ENCODE results near the gene MAJIN. TPM values are rescaled to one million over a fixed set of nuclear protein-coding genes. Genes with fewer than 3 reads are reported as not detected.

The MAJIN gene
- total and polyA plus RNA-seq, 2 experiments from 2014 or later = not detected

GRCh38 chr11:64913171-64913727 lies 58.7 kb downstream of the MAJIN start:
- no peaks in the 10 kb centered on the region for H3K27me3 ChIP-seq (ENCODE audit: insufficient read depth)
- H4K20me1 ChIP-seq (replicated peaks; ENCODE audit: insufficient read depth) = no peaks in the 10 kb centered on the region
- H3K36me3 ChIP-seq (ENCODE audit: insufficient read depth) = no peaks in the 10 kb centered on the region
- no peaks in the 10 kb centered on the region; the same call in 1 of the 2 replicates for H3K79me2 ChIP-seq (replicated peaks; ENCODE audit: insufficient read depth)
- TF ChIP-seq POLR2AphosphoS5 (IDR thresholded peaks at IDR 0.05; ENCODE audit: low read depth) = no peak
- H3K9me2 ChIP-seq (ENCODE audit: insufficient read depth) = no peaks in the 10 kb centered on the region
- H3K4me3 ChIP-seq = no peak overlapping the region
- Mint-ChIP-seq H3K4me1 (peaks cover 17% of the 10 kb centered on the region), H3K4me3 (no peak overlapping the region), H3K27me3 (ENCODE audit: insufficient read depth, low read depth, poor library complexity) (peaks cover 7% of the 10 kb centered on the region), H3K9me3 (no peaks in the 10 kb centered on the region), H3K36me3 (ENCODE audit: low read depth) (peaks cover 6% of the 10 kb centered on the region), H3K27ac (no peak overlapping the region)
- H3F3A ChIP-seq (replicated peaks; ENCODE audit: low read depth) = no peaks in the 10 kb centered on the region
- DNase-seq (ENCODE audit: low spot score) = no peak
- no peak overlapping the region for H3K27ac ChIP-seq (ENCODE audit: low read depth)
- H3K4me2 ChIP-seq = no peak overlapping the region
- no peak overlapping the region for H2AFZ ChIP-seq
- no peak for ATAC-seq
- H3K4me1 ChIP-seq (ENCODE audit: insufficient read depth) = peaks cover 5% of the 10 kb centered on the region

GRCh38 chr11:64911689-64912088 lies 60.2 kb downstream of the MAJIN start:
- H3K4me1 ChIP-seq (ENCODE audit: insufficient read depth) = no peaks in the 10 kb centered on the region; the same call in 1 of the 2 replicates
- no peaks in the 10 kb centered on the region for H3F3A ChIP-seq (replicated peaks; ENCODE audit: low read depth)
- H3K36me3 Mint-ChIP-seq (ENCODE audit: low read depth) = peaks cover 10% of the 10 kb centered on the region
- H3K4me3 ChIP-seq = no peak overlapping the region
- no peak overlapping the region for H3K4me3 Mint-ChIP-seq
- no peak overlapping the region for H3K27ac ChIP-seq (ENCODE audit: low read depth)
- H4K20me1 ChIP-seq (replicated peaks; ENCODE audit: insufficient read depth) = no peaks in the 10 kb centered on the region
- H3K27me3 ChIP-seq (ENCODE audit: insufficient read depth) = no peaks in the 10 kb centered on the region
- H3K36me3 ChIP-seq (ENCODE audit: insufficient read depth) = no peaks in the 10 kb centered on the region
- DNase-seq (ENCODE audit: low spot score) (no peak), ATAC-seq (no peak)
- TF ChIP-seq ETS1 (IDR thresholded peaks at IDR 0.05) (no peak), EZH2phosphoT487 (IDR thresholded peaks at IDR 0.05; ENCODE audit: unreplicated experiment) (no peak), EZH2 (IDR thresholded peaks at IDR 0.05; ENCODE audit: low read depth, unreplicated experiment) (no peak), ZNF114 (CRISPR knock-in tag; IDR thresholded peaks at IDR 0.05) (no peak), CREB1 (CRISPR knock-in tag; IDR thresholded peaks at IDR 0.05; ENCODE audit: low read depth) (no peak), NANOG (IDR thresholded peaks at IDR 0.05; ENCODE audit: borderline replicate concordance) (no peak), JUNB (IDR thresholded peaks at IDR 0.05; ENCODE audit: unreplicated experiment) (no peak), REST (IDR thresholded peaks at IDR 0.05; ENCODE audit: unreplicated experiment) (no peak)
- TF ChIP-seq, protein P1, sequence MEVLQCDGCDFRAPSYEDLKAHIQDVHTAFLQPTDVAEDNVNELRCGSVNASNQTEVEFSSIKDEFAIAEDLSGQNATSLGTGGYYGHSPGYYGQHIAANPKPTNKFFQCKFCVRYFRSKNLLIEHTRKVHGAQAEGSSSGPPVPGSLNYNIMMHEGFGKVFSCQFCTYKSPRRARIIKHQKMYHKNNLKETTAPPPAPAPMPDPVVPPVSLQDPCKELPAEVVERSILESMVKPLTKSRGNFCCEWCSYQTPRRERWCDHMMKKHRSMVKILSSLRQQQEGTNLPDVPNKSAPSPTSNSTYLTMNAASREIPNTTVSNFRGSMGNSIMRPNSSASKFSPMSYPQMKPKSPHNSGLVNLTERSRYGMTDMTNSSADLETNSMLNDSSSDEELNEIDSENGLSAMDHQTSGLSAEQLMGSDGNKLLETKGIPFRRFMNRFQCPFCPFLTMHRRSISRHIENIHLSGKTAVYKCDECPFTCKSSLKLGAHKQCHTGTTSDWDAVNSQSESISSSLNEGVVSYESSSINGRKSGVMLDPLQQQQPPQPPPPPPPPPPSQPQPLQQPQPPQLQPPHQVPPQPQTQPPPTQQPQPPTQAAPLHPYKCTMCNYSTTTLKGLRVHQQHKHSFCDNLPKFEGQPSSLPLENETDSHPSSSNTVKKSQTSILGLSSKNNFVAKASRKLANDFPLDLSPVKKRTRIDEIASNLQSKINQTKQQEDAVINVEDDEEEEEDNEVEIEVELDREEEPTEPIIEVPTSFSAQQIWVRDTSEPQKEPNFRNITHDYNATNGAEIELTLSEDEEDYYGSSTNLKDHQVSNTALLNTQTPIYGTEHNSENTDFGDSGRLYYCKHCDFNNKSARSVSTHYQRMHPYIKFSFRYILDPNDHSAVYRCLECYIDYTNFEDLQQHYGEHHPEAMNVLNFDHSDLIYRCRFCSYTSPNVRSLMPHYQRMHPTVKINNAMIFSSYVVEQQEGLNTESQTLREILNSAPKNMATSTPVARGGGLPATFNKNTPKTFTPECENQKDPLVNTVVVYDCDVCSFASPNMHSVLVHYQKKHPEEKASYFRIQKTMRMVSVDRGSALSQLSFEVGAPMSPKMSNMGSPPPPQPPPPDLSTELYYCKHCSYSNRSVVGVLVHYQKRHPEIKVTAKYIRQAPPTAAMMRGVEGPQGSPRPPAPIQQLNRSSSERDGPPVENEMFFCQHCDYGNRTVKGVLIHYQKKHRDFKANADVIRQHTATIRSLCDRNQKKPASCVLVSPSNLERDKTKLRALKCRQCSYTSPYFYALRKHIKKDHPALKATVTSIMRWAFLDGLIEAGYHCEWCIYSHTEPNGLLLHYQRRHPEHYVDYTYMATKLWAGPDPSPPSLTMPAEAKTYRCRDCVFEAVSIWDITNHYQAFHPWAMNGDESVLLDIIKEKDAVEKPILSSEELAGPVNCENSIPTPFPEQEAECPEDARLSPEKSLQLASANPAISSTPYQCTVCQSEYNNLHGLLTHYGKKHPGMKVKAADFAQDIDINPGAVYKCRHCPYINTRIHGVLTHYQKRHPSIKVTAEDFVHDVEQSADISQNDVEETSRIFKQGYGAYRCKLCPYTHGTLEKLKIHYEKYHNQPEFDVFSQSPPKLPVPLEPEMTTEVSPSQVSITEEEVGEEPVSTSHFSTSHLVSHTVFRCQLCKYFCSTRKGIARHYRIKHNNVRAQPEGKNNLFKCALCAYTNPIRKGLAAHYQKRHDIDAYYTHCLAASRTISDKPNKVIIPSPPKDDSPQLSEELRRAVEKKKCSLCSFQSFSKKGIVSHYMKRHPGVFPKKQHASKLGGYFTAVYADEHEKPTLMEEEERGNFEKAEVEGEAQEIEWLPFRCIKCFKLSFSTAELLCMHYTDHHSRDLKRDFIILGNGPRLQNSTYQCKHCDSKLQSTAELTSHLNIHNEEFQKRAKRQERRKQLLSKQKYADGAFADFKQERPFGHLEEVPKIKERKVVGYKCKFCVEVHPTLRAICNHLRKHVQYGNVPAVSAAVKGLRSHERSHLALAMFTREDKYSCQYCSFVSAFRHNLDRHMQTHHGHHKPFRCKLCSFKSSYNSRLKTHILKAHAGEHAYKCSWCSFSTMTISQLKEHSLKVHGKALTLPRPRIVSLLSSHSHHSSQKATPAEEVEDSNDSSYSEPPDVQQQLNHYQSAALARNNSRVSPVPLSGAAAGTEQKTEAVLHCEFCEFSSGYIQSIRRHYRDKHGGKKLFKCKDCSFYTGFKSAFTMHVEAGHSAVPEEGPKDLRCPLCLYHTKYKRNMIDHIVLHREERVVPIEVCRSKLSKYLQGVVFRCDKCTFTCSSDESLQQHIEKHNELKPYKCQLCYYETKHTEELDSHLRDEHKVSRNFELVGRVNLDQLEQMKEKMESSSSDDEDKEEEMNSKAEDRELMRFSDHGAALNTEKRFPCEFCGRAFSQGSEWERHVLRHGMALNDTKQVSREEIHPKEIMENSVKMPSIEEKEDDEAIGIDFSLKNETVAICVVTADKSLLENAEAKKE (CRISPR knock-in tag; IDR thresholded peaks at IDR 0.05) = no peak
- peaks cover 11% of the 10 kb centered on the region for H3K27me3 Mint-ChIP-seq (ENCODE audit: insufficient read depth, low read depth, poor library complexity)
- no peaks in the 10 kb centered on the region for H3K9me2 ChIP-seq (ENCODE audit: insufficient read depth)
- H3K79me2 ChIP-seq (replicated peaks; ENCODE audit: insufficient read depth) = no peaks in the 10 kb centered on the region; the same call in 1 of the 2 replicates
- H3K27ac Mint-ChIP-seq = no peak overlapping the region
- H2AFZ ChIP-seq = no peak overlapping the region
- peaks cover 9% of the 10 kb centered on the region; the same call in 2 of the 3 replicates for H3K4me1 Mint-ChIP-seq
- no peaks in the 10 kb centered on the region; the same call in 2 of the 3 replicates for H3K9me3 Mint-ChIP-seq
- H3K4me2 ChIP-seq = no peak overlapping the region
